Transverse colon (tissue), 4 donors: ENCODE measurements around the gene CDK19. TPM values are rescaled to one million over a fixed set of nuclear protein-coding genes. Genes with fewer than 3 reads are reported as not detected.

Experiments used
- DNase-seq: peaks from one replicate; pipeline ENCODE4 v3.0.0-alpha.2; 2019
- H3K27ac ChIP-seq, 4 donors: fragments of 200-600 bp; sonication (generic); 2 replicates each; pipeline ENCODE4 v1.5.1; 2016 to 2018; ENCODE audit warnings: inconsistent platforms in 4 of 4
- H3K27me3 ChIP-seq: fragments of 200-600 bp; sonication (generic); 2 replicates; pipeline ENCODE4 v1.5.1; 2017; ENCODE audit warnings: inconsistent platforms
- H3K36me3 ChIP-seq, 4 donors: fragments of 200-600 bp; sonication (generic); 2 replicates each; pipeline ENCODE4 v1.5.1; 2017 to 2019; ENCODE audit warnings: inconsistent platforms in 4 of 4
- H3K4me1 ChIP-seq, 4 donors: fragments of 200-600 bp; sonication (generic); 2 replicates each; pipeline ENCODE4 v1.5.1; 2017 to 2020; ENCODE audit warnings: inconsistent platforms in 4 of 4
- H3K4me3 ChIP-seq, 4 donors: fragments of 200-600 bp; sonication (generic); 1 replicate in 1 of 4; 2 replicates in 3 of 4; pipeline versions ENCODE4 v1.5.1 to v1.6.1; 2017 to 2019; ENCODE audit warnings: inconsistent platforms in 4 of 4
- H3K9me3 ChIP-seq, 2 donors: fragments of 200-600 bp; sonication (generic); 2 replicates each; pipeline ENCODE4 v1.5.1; 2017 to 2019; ENCODE audit warnings: inconsistent platforms in 2 of 2
- CTCF ChIP-seq, 5 experiments: fragments of 200-600 bp in 3 of 5; fragments of 450-650 bp in 2 of 5; sonication (generic) in 3 of 5; IDR thresholded peaks; 1 replicate in 2 of 5; 2 replicates in 3 of 5; pipeline ENCODE4 v1.5.1; 2016 to 2017; ENCODE audit warnings: antibody characterized with exemption in 5 of 5, inconsistent platforms in 3 of 5, mild to moderate bottlenecking in 2 of 5, moderate library complexity in 1 of 5
- EP300 ChIP-seq: sonication (generic); formaldehyde crosslinking; IDR thresholded peaks from one replicate; pipeline ENCODE4 v1.6.1; 2017; ENCODE audit warnings: antibody characterized with exemption, low read depth
- POLR2A ChIP-seq: fragments of 450-650 bp; IDR thresholded peaks from one replicate; pipeline ENCODE4 v1.6.1; 2016; ENCODE audit warnings: antibody characterized with exemption, mild to moderate bottlenecking, moderate library complexity
- POLR2AphosphoS5 ChIP-seq, 3 donors: sonication (generic); formaldehyde crosslinking; IDR thresholded peaks; one replicate each; pipeline ENCODE4 v1.6.1; 2016; ENCODE audit warnings: antibody characterized with exemption in 3 of 3
- WGBS, 2 donors: methylation state at CpG; one replicate each; pipeline ENCODE4 v1.1.5; 2018; ENCODE audit warnings: low coverage in 1 of 2; 5-methylcytosine and 5-hydroxymethylcytosine counted together
- in situ Hi-C, 4 donors: fragments of 200-750 bp; cut with MboI; loops; one replicate each; pipeline versions ENCODE4 v1.15.0 to v1.15.1; 2017; ENCODE audit warnings: low sequenced_read_pairs in 3 of 4, low pct_ligation_motif_present in 1 of 4, low pct_unique_long_range_greater_than_20kb in 1 of 4
- intact Hi-C: fragments of 100-400 bp; cut with DNase I; formaldehyde crosslinking; loops from one replicate; pipeline ENCODE4 v1.15.1; 2023; ENCODE audit warnings: low total_unique reads
- total RNA-seq, 4 donors: library from RNA; depleted of rRNA; stranded (reverse); fragments of >200 nt; gene quantifications; one replicate each; pipeline ENCODE4 v1.1.0, GENCODE V29; 2016

The CDK19 gene
- total RNA-seq, 4 donors from 2014 or later: 7.0 to 18.6 (median 14.7) TPM

GRCh38 chr6:110828396-110828795 lies 13.1 kb upstream of the CDK19 start:
- in situ Hi-C loops: loop anchor here in 1 of 4 donors (10.0 kb wide), 1 partner anchor 56 kb away; no protein-coding TSS in a partner anchor

GRCh38 chr6:110826236-110827129 lies 11.2 kb upstream of the CDK19 start:
- H3K27ac ChIP-seq: peak overlapping the region; percentile 17 to 50 (median 28)
- H3K4me1 ChIP-seq: peaks cover 0 to 14% (median 2%) of the 10 kb centered on the region in 4 donors
- no peak for TF ChIP-seq EP300
- TF ChIP-seq POLR2AphosphoS5 (IDR thresholded peaks at IDR 0.05): no peak
- no peak for TF ChIP-seq CTCF (IDR thresholded peaks at IDR 0.05)
- DNase-seq: no peak
- no peaks in the 10 kb centered on the region for H3K36me3 ChIP-seq
- in situ Hi-C loops (loop anchor here in 1 of 4 donors (10.0 kb wide), 1 partner anchor 58 kb away; no protein-coding TSS in a partner anchor), intact Hi-C loops (no loop called here)
- H3K4me3 ChIP-seq: no peak overlapping the region
- H3K27me3 ChIP-seq: no peaks in the 10 kb centered on the region
- WGBS, 2 donors: 31 to 63% methylated on average over 3 to 9 of the region's 9 CpGs
- H3K9me3 ChIP-seq: no peaks in the 10 kb centered on the region

More at GRCh38 chr6:110828396-110828795, 13.1 kb upstream of the CDK19 start:
- Histone ChIP-seq H3K4me3 (no peak overlapping the region), H3K4me1 (no peaks in the 10 kb centered on the region), H3K9me3 (no peaks in the 10 kb centered on the region), H3K27me3 (no peaks in the 10 kb centered on the region), H3K27ac (no peak overlapping the region), H3K36me3 (no peaks in the 10 kb centered on the region)
- TF ChIP-seq CTCF (IDR thresholded peaks at IDR 0.05) (no peak), POLR2AphosphoS5 (IDR thresholded peaks at IDR 0.05) (no peak), POLR2A (no peak), EP300 (no peak)
- no peak for DNase-seq
- intact Hi-C loops: no loop called here
- WGBS, 2 donors: 36 to 77% methylated on average over 1 of the region's 1 CpG

- TF ChIP-seq CTCF (IDR thresholded peaks at IDR 0.05) (no peak), POLR2A (no peak), POLR2AphosphoS5 (IDR thresholded peaks at IDR 0.05) (no peak), EP300 (no peak)
- no peak for DNase-seq
- Histone ChIP-seq H3K27ac (no peak overlapping the region), H3K9me3 (no peaks in the 10 kb centered on the region), H3K36me3 (no peaks in the 10 kb centered on the region), H3K27me3 (no peaks in the 10 kb centered on the region), H3K4me1 (peaks cover 0 to 15% (median 2%) of the 10 kb centered on the region in 4 donors), H3K4me3 (no peak overlapping the region)
- intact Hi-C loops (no loop called here), in situ Hi-C loops (loop anchor here in 1 of 4 donors (10.0 to 25.0 kb wide), 2 partner anchors 62 to 136 kb away; no protein-coding TSS in a partner anchor)
- WGBS, 2 donors: 36 to 73% methylated on average over 2 of the region's 2 CpGs
Measured at GRCh38 chr6:110823146-110823545, 7.9 kb upstream of the CDK19 start.

- Histone ChIP-seq H3K4me3 (no peak overlapping the region), H3K4me1 (peaks cover 0 to 15% (median 2%) of the 10 kb centered on the region in 4 donors), H3K36me3 (no peaks in the 10 kb centered on the region), H3K27ac (peak overlapping the region in 1 of 4 donors; percentile 28), H3K9me3 (no peaks in the 10 kb centered on the region), H3K27me3 (no peaks in the 10 kb centered on the region)
- DNase-seq: no peak
- in situ Hi-C loops (loop anchor here in 1 of 4 donors (10.0 to 25.0 kb wide), 2 partner anchors 63 to 135 kb away; no protein-coding TSS in a partner anchor), intact Hi-C loops (no loop called here)
- TF ChIP-seq POLR2A (no peak), POLR2AphosphoS5 (IDR thresholded peaks at IDR 0.05) (no peak), CTCF (IDR thresholded peaks at IDR 0.05) (no peak), EP300 (no peak)
Measured at GRCh38 chr6:110822249-110822648, 7.0 kb upstream of the CDK19 start.
